ENCODE measurements around the gene PALD1. TPM values are rescaled to one million over a fixed set of nuclear protein-coding genes. Genes with fewer than 3 reads are reported as not detected.

Gene PALD1
- total RNA-seq, 1 experiment from 2014 or later: 33.1 TPM

DNA sequence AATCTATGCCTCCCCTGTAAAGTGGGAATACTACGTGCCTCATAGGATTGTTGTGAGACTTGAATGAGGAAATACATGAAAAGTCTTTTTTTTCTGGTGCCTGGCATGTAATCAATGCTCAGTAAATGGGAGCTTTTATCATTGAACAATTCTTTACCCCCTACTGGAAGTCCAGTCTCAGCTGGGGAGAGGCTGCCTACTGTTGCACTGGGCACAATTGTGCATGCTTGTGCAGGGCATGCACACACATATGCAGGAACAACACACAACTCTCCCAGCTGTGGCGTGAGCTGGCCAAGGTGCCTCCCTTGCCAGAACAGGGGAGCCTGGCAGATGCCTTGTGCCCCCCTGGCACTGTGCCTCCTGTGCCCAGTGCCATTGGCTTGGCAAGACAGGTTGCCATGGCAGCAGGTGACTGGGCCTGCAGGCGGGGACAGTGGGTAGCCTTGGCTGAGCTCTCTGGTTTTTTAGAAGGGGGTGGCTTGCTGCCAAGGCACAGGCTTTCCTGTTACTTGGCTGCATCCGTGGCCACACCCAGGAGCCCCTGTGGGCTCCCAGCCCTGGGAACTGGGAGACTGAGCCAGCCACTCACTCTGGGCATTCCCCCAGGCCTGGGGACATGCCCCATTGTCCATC lies 16.1 kb upstream of the PALD1 start:
- intact Hi-C loops (cut with micrococcal nuclease): loop anchor here (2.0 to 5.0 kb wide), 3 partner anchors 295 to 420 kb away; partner anchors contain the start of gene SGPL1
- Histone ChIP-seq H3K36me3 (ENCODE audit: control insufficient read depth in 1 of 2, insufficient read depth in 2 of 2, low read length in 2 of 2) (no peaks in the 10 kb centered on the region), H3K27me3 (ENCODE audit: insufficient read depth, low read length) (no peaks in the 10 kb centered on the region)

More for the DNA sequence above, 16.1 kb upstream of the PALD1 start:
- Histone ChIP-seq H3K9me3 (ENCODE audit: control insufficient read depth in 1 of 2, insufficient read depth in 1 of 2, low read depth in 1 of 2, low read length in 2 of 2) (no peaks in the 10 kb centered on the region), H3K9me2 (ENCODE audit: insufficient read depth) (no peaks in the 10 kb centered on the region), H3K79me2 (ENCODE audit: insufficient read depth, low read length) (no peaks in the 10 kb centered on the region), H4K20me1 (ENCODE audit: insufficient read depth) (no peaks in the 10 kb centered on the region), H3K9ac (ENCODE audit: low read length) (no peak overlapping the region), H3K4me2 (ENCODE audit: low read length) (peak overlapping the region; percentile 55), H3K27ac (ENCODE audit: low read depth, low read length) (no peak overlapping the region), H2AFZ (ENCODE audit: low read depth, low read length, poor library complexity, severe bottlenecking) (no peak overlapping the region), H3K4me1 (ENCODE audit: control insufficient read depth in 1 of 2, insufficient read depth in 2 of 2, low read length in 2 of 2) (peaks cover 31 to 53% of the 10 kb centered on the region in 2 experiments), H3K4me3 (replicated peaks in 1 of 2; ENCODE audit: low read depth in 1 of 2, low read length in 2 of 2) (peak overlapping the region in 1 of 2 experiments; percentile 22; a peak in 1 of 4 replicates)
- ChIA-PET POLR2A (interaction anchor here (0.5 to 2.2 kb wide), 2 partner anchors 16 to 87 kb away, joined by 3 to 6 read pairs; partner anchors contain the start of gene PALD1), CTCF (interaction anchor here (0.8 to 2.6 kb wide), 9 partner anchors 13 to 297 kb away, joined by 3 to 21 read pairs (median 6); no protein-coding TSS in a partner anchor), RAD21 (ENCODE audit: low non-redundant PET in 1 of 2, low total read pairs in 2 of 2, uncharacterized antibody in 2 of 2, unreplicated experiment in 2 of 2) (interaction anchor here (1.2 to 1.9 kb wide), 4 partner anchors 13 to 78 kb away, joined by 3 to 7 read pairs (median 5); no protein-coding TSS in a partner anchor)
- peak; percentile 56 for DNase-seq (ENCODE audit: low read depth, low spot score)
- TF ChIP-seq, protein P1, sequence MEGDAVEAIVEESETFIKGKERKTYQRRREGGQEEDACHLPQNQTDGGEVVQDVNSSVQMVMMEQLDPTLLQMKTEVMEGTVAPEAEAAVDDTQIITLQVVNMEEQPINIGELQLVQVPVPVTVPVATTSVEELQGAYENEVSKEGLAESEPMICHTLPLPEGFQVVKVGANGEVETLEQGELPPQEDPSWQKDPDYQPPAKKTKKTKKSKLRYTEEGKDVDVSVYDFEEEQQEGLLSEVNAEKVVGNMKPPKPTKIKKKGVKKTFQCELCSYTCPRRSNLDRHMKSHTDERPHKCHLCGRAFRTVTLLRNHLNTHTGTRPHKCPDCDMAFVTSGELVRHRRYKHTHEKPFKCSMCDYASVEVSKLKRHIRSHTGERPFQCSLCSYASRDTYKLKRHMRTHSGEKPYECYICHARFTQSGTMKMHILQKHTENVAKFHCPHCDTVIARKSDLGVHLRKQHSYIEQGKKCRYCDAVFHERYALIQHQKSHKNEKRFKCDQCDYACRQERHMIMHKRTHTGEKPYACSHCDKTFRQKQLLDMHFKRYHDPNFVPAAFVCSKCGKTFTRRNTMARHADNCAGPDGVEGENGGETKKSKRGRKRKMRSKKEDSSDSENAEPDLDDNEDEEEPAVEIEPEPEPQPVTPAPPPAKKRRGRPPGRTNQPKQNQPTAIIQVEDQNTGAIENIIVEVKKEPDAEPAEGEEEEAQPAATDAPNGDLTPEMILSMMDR (IDR thresholded peaks at IDR 0.05 in 2 of 3, conservative IDR thresholded peaks at IDR 0.05 in 1 of 3; ENCODE audit: borderline replicate concordance in 1 of 3, insufficient read depth in 1 of 3, low read depth in 2 of 3, low read length in 2 of 3): no peak
- TF ChIP-seq RAD21 (IDR thresholded peaks at IDR 0.05; ENCODE audit: low read depth) (peak; percentile 17; the same call in 1 of the 2 replicates), POLR2AphosphoS5 (IDR thresholded peaks at IDR 0.05; ENCODE audit: low read depth, low read length) (0 out of 2 replicates have a peak, but pooled peaks have one; percentile 24)
- TF ChIP-seq, protein P2, sequence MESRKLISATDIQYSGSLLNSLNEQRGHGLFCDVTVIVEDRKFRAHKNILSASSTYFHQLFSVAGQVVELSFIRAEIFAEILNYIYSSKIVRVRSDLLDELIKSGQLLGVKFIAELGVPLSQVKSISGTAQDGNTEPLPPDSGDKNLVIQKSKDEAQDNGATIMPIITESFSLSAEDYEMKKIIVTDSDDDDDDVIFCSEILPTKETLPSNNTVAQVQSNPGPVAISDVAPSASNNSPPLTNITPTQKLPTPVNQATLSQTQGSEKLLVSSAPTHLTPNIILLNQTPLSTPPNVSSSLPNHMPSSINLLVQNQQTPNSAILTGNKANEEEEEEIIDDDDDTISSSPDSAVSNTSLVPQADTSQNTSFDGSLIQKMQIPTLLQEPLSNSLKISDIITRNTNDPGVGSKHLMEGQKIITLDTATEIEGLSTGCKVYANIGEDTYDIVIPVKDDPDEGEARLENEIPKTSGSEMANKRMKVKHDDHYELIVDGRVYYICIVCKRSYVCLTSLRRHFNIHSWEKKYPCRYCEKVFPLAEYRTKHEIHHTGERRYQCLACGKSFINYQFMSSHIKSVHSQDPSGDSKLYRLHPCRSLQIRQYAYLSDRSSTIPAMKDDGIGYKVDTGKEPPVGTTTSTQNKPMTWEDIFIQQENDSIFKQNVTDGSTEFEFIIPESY (IDR thresholded peaks at IDR 0.05; ENCODE audit: extremely low read depth, insufficient replicate concordance, low read length): no peak
- no TSS peak for BruUV-seq (replicated peaks)
- ATAC-seq: peak; percentile 59

Measured in HCT116 (cell line).